Caco-2 (cell line): ENCODE measurements around the gene LIMS2. TPM values are rescaled to one million over a fixed set of nuclear protein-coding genes. Genes with fewer than 3 reads are reported as not detected.

Experiments used
- BruUV-seq: library from RNA; stranded (reverse); fragments of 400-500 nt; replicated peaks from 2 replicates; lab custom pipeline; 2021; lab: Mats Ljungman, UMichigan
- CTCF ChIA-PET: fragments of 300-600 bp; sonication (Branson Sonifier 250); formaldehyde crosslinking; loops from one replicate; lab custom pipeline; 2022; ENCODE audit warnings: antibody characterized with exemption; lab: Charles Lee
- POLR2A ChIA-PET: fragments of 300-600 bp; sonication (Branson Sonifier 250); formaldehyde crosslinking; loops from one replicate; lab custom pipeline; 2022; ENCODE audit warnings: antibody characterized with exemption; lab: Charles Lee
- DNase-seq, 2 experiments: peaks; one replicate each; pipeline versions ENCODE4 v3.0.0 to v3.0.0-alpha.2; 2020 to 2022
- H3K27me3 ChIP-seq: replicated peaks from 2 replicates; pipeline ENCODE4 v1.6.0; 2011; ENCODE audit warnings: low read length; ENCODE audit not compliant: control insufficient read depth, insufficient read depth
- H3K36me3 ChIP-seq: 2 replicates; pipeline ENCODE4 v1.5.1; 2011; ENCODE audit warnings: low read length; ENCODE audit not compliant: control insufficient read depth, insufficient read depth
- H3K4me1 ChIP-seq: fragments of 250-450 bp; sonication (Bioruptor Pico); 2 replicates; pipeline ENCODE4 v1.5.1; 2020; ENCODE audit warnings: mild to moderate bottlenecking
- H3K4me3 ChIP-seq: 2 replicates; pipeline ENCODE4 v1.5.1; 2011; ENCODE audit warnings: low read depth, mild to moderate bottlenecking, control low read depth, low read length
- H3K9me3 ChIP-seq: fragments of 250-450 bp; sonication (Bioruptor Pico); 2 replicates; pipeline ENCODE4 v1.5.1; 2020; ENCODE audit warnings: mild to moderate bottlenecking, moderate library complexity
- H3K27ac Mint-ChIP-seq: one replicate; pipeline ENCODE4 v1.8.0; 2022; ENCODE audit warnings: mixed read lengths; ENCODE audit not compliant: unreplicated experiment
- H3K27me3 Mint-ChIP-seq: one replicate; pipeline ENCODE4 v1.8.0; 2022; ENCODE audit warnings: mixed read lengths; ENCODE audit not compliant: insufficient read depth, unreplicated experiment
- H3K36me3 Mint-ChIP-seq: one replicate; pipeline ENCODE4 v1.8.0; 2022; ENCODE audit warnings: mild to moderate bottlenecking, mixed read lengths; ENCODE audit not compliant: insufficient read depth, unreplicated experiment
- H3K4me1 Mint-ChIP-seq: one replicate; pipeline ENCODE4 v1.8.0; 2022; ENCODE audit warnings: low read depth, mixed read lengths; ENCODE audit not compliant: unreplicated experiment
- H3K4me3 Mint-ChIP-seq: one replicate; pipeline ENCODE4 v1.8.0; 2022; ENCODE audit warnings: mild to moderate bottlenecking, moderate library complexity, mixed read lengths; ENCODE audit not compliant: unreplicated experiment
- H3K9me3 Mint-ChIP-seq: one replicate; pipeline ENCODE4 v1.8.0; 2022; ENCODE audit warnings: mixed read lengths; ENCODE audit not compliant: unreplicated experiment
- intact Hi-C: fragments of 100-400 bp; cut with micrococcal nuclease; formaldehyde crosslinking; loops from one replicate; pipeline ENCODE4 v1.10.0; 2022; ENCODE audit not compliant: unreplicated experiment
- total RNA-seq: library from RNA; stranded (reverse); gene quantifications from 2 replicates; pipeline ENCODE4 v1.2.3, GENCODE V29; 2022
- TF ChIP-seq, protein P1 (sequence below), 2 experiments: fragments of 200-600 bp in 1 of 2; IDR thresholded peaks; 1 replicate in 1 of 2; 2 replicates in 1 of 2; pipeline versions ENCODE4 v1.5.1 to v1.8.0; 2011 to 2022; ENCODE audit warnings: antibody characterized with exemption in 1 of 2, control low read depth in 1 of 2, inconsistent platforms in 1 of 2, low read depth in 1 of 2, low read length in 1 of 2, mild to moderate bottlenecking in 1 of 2, moderate library complexity in 1 of 2; ENCODE audit not compliant: insufficient read depth in 1 of 2, severe bottlenecking in 1 of 2, unreplicated experiment in 1 of 2

The LIMS2 gene
- total RNA-seq, 1 experiment from 2014 or later: 10.0 TPM

DNA sequence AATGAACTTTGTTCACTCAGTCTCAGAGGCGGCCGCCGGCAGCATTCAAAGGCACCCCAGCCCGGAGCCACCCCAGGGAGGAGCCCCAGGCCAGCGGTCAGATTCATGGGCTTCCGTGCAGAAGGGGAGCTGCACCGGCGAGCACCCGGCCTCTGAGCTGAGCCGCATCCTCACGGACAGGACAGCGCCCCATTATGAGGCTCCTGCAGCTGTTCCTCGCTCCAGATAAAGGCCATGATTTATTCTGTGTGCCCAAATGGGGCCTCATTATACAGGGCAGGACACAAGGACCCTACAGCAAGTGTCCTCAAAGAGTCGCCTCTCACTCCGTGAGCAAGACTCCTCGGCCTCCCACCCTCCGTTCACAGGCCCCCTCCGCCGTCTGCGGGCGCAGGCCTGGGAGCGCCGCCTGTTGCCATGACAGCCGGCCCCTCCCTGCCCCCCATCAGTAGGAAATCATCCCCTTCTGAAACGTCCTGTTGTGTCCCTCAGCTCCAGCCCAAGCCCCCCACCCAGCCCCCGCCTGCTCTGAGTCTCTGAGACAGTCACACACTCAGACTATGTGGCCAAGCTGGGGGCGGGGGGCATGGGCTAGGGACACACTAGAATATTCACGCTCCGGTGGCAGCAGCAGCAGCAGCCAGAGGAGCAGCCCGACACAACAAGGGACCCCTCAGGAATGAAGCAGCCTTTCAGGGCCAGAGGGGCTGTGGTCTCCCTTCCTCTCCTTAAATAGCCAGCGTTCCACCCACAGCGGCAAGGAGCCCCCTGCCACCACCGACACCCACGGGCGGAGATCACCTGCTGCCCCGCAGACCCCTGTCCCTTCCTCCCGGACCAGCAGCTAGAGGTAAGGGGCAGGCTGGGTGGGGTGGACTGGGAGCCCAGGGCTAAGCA, 29.7 kb downstream of the LIMS2 start, which contains the start of gene GPR17:
TSS of gene GPR17 (plus strand) at position 759 of the 897 bp plus-strand sequence. CDS start 4,583 bp downstream, outside the sequence.
- Mint-ChIP-seq H3K4me3 (no peak within 1 kb of the TSS), H3K36me3 (no peaks in the 10 kb centered on the region), H3K9me3 (no peaks in the 10 kb centered on the region), H3K27me3 (no peaks in the 10 kb centered on the region), H3K4me1 (no peaks in the 10 kb centered on the region), H3K27ac (no peak within 1 kb of the TSS)
- TF ChIP-seq, protein P1, sequence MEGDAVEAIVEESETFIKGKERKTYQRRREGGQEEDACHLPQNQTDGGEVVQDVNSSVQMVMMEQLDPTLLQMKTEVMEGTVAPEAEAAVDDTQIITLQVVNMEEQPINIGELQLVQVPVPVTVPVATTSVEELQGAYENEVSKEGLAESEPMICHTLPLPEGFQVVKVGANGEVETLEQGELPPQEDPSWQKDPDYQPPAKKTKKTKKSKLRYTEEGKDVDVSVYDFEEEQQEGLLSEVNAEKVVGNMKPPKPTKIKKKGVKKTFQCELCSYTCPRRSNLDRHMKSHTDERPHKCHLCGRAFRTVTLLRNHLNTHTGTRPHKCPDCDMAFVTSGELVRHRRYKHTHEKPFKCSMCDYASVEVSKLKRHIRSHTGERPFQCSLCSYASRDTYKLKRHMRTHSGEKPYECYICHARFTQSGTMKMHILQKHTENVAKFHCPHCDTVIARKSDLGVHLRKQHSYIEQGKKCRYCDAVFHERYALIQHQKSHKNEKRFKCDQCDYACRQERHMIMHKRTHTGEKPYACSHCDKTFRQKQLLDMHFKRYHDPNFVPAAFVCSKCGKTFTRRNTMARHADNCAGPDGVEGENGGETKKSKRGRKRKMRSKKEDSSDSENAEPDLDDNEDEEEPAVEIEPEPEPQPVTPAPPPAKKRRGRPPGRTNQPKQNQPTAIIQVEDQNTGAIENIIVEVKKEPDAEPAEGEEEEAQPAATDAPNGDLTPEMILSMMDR (IDR thresholded peaks at IDR 0.05; ENCODE audit: insufficient read depth in 1 of 2, low read depth in 1 of 2, low read length in 1 of 2, severe bottlenecking in 1 of 2, unreplicated experiment in 1 of 2): no peak
- intact Hi-C loops: no loop called here
- H3K4me3 ChIP-seq: no peak within 1 kb of the TSS
- no peaks in the 10 kb centered on the region for H3K9me3 ChIP-seq
- no TSS peak for BruUV-seq
- DNase-seq: no peak
- ChIA-PET POLR2A (no interaction called here), CTCF (no interaction called here)
- no peaks in the 10 kb centered on the region for H3K36me3 ChIP-seq
- no peaks in the 10 kb centered on the region for H3K27me3 ChIP-seq
- H3K4me1 ChIP-seq: peaks cover 11% of the 10 kb centered on the region

DNA sequence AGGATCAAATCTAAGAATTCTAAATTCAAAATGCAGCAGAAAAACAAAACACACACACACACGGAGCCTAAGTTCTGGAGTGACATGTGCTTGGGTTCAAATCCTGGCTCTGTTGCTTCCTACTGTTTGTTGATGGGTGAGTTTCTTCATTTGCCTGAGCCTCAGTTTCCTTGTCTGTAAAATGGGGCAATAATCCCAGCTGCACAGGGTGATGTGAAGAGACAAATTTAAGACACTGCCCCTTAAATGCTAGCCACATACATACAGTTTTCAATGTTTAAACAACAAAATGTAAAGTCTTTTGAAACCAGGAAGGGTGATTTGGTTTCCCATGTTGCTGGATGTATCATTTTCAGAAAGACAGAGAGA, 30.3 kb downstream of the LIMS2 start:
- H3K4me1 ChIP-seq: peaks cover 11% of the 10 kb centered on the region
- ChIA-PET POLR2A (no interaction called here), CTCF (no interaction called here)
- H3K9me3 ChIP-seq: no peaks in the 10 kb centered on the region
- Mint-ChIP-seq H3K4me1 (no peaks in the 10 kb centered on the region), H3K27me3 (no peaks in the 10 kb centered on the region), H3K36me3 (no peaks in the 10 kb centered on the region), H3K4me3 (no peak overlapping the region), H3K27ac (no peak overlapping the region), H3K9me3 (no peaks in the 10 kb centered on the region)
- DNase-seq: no peak
- TF ChIP-seq, protein P1 (IDR thresholded peaks at IDR 0.05; ENCODE audit: insufficient read depth in 1 of 2, low read depth in 1 of 2, low read length in 1 of 2, severe bottlenecking in 1 of 2, unreplicated experiment in 1 of 2): no peak
- no peaks in the 10 kb centered on the region for H3K36me3 ChIP-seq
- H3K27me3 ChIP-seq: no peaks in the 10 kb centered on the region
- H3K4me3 ChIP-seq: no peak overlapping the region
- no TSS peak for BruUV-seq
- intact Hi-C loops: no loop called here

DNA sequence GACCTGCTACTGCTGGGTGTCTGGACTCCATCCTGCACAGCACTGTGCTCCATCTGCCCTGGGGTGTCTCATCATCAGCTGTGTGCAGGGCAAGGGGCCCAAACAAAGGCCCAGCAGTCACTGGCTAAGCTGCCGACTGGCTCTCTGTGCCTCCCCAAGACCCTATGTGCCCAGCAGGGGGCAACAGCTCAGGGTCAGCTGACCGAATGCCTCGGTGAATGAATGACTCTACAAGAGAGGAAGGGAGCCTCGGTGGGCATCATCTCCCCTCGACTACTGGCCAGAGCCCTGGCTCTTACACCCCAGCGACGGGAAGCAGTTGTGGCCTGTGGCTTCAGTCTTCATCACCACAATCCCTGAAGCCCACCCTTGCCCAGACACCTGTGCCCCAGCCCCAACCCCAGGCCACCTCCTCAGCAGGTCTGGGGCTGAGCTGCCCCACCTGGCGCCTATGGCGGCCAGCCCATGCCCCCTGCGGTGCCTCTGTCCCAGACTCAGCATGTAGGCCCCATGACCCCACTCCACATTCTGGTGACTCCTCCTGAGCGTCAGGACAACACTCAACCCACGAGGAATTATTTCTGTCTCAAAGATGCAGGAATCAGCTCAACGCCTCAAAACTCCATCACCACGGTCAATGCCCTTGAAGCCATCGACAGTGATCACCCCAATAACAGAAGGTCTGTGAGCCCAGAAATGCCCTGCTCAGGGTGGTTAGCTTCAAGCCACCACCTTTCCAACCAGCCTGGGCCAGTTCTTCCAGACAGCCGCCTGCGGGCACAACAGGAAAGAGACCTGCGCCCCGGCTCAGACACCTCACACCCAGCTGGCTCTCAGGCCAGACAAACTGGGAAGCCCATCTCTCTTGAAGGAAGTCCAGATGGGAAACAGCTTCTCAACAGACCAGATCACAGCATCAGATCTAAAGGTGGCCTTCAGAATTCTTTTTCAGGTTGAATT, 31.0 kb downstream of the LIMS2 start:
- Histone ChIP-seq H3K27me3 (no peaks in the 10 kb centered on the region), H3K36me3 (no peaks in the 10 kb centered on the region), H3K4me1 (peaks cover 7% of the 10 kb centered on the region), H3K4me3 (no peak overlapping the region), H3K9me3 (no peaks in the 10 kb centered on the region)
- Mint-ChIP-seq H3K27me3 (no peaks in the 10 kb centered on the region), H3K27ac (no peak overlapping the region), H3K36me3 (peaks cover 5% of the 10 kb centered on the region), H3K9me3 (no peaks in the 10 kb centered on the region), H3K4me1 (no peaks in the 10 kb centered on the region), H3K4me3 (no peak overlapping the region)
- POLR2A ChIA-PET: no interaction called here
- TF ChIP-seq, protein P1 (IDR thresholded peaks at IDR 0.05; ENCODE audit: insufficient read depth in 1 of 2, low read depth in 1 of 2, low read length in 1 of 2, severe bottlenecking in 1 of 2, unreplicated experiment in 1 of 2): no peak
- no TSS peak for BruUV-seq
- DNase-seq: no peak
- intact Hi-C loops: no loop called here
- CTCF ChIA-PET: no interaction called here
